Effector memory CD8-positive, alpha-beta T cell (primary cell): Measurements from ENCODE around the gene UVSSA.
"Not testable (repeated sequence)": the region's sequence is repeated elsewhere in the genome, so short reads cannot be mapped to it uniquely, and the experiment has no call there.

Experiments used
- ATAC-seq: fragments of 150-1000 bp; cut with Tn5 transposase; replicated peaks from 2 replicates; pipeline ENCODE4 v1.10.0; 2021; ENCODE audit warnings: mild to moderate bottlenecking, moderate library complexity
- DNase-seq, 3 experiments: peaks; one replicate each; pipeline ENCODE4 v3.0.0; 2021
- H3K27ac Mint-ChIP-seq, 2 donors: one replicate each; pipeline ENCODE4 v1.8.0; 2022; ENCODE audit warnings: mild to moderate bottlenecking in 2 of 2, mixed read lengths in 2 of 2, moderate library complexity in 2 of 2
- H3K27me3 Mint-ChIP-seq, 2 donors: one replicate each; pipeline ENCODE4 v1.8.0; 2022; ENCODE audit warnings: mixed read lengths in 2 of 2
- H3K36me3 Mint-ChIP-seq: one replicate; pipeline ENCODE4 v1.8.0; 2022; ENCODE audit warnings: mild to moderate bottlenecking, moderate library complexity, mixed read lengths; ENCODE audit not compliant: insufficient read depth
- H3K4me1 Mint-ChIP-seq, 2 donors: one replicate each; pipeline ENCODE4 v1.8.0; 2022; ENCODE audit warnings: low read depth in 2 of 2, mixed read lengths in 2 of 2
- H3K4me3 Mint-ChIP-seq, 2 donors: one replicate each; pipeline ENCODE4 v1.8.0; 2022; ENCODE audit warnings: mild to moderate bottlenecking in 2 of 2, mixed read lengths in 2 of 2, moderate library complexity in 2 of 2
- H3K9me3 Mint-ChIP-seq, 2 donors: one replicate each; pipeline ENCODE4 v1.8.0; 2022; ENCODE audit warnings: mixed read lengths in 2 of 2

UVSSA gene

DNA sequence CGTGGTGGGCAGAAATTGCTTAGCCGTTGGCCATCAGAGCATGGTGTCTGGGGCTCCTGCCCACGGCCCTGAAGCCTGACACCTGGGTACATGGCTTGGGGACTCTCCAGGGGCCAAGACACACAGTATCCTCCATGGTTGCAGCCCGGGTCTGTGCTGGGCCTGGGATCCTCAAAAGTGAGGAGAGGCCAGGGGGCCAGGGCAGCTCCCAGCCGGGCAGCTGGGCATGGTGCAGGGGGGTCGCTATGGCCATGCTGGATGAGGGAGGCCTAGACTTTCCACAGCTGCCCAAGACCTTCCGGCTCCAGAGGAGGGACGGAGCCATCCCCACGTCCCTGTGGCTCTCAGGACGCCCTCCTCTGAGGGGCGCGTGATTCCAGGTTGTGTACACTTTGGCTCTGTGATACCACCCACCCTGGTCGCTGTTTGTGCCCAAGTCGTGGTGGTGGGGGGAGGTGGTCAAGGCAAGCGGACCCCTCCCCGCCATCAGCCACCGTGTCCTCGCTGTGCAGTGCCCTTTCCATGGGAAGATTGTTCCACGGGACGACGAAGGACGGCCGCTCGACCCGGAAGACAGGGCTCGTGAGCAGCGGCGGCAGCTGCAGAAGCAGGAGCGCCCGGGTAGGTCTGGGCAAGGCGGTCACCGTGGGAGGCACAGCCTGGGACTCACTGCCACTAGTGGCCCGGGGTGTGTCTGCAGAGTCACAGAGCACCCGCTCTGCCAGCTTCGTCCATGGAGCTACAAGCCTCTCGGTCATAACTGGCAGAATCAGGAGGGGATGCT is 33.6 kb downstream of the UVSSA start:
- no peak overlapping the region for H3K4me3 Mint-ChIP-seq
- H3K27me3 Mint-ChIP-seq, result no peaks in the 10 kb centered on the region
- H3K36me3 Mint-ChIP-seq, result peaks cover 8% of the 10 kb centered on the region
- no peaks in the 10 kb centered on the region for H3K4me1 Mint-ChIP-seq
- H3K27ac Mint-ChIP-seq, result no peak overlapping the region
- no peaks in the 10 kb centered on the region for H3K9me3 Mint-ChIP-seq
- ATAC-seq (no peak), DNase-seq (no peak)

DNA sequence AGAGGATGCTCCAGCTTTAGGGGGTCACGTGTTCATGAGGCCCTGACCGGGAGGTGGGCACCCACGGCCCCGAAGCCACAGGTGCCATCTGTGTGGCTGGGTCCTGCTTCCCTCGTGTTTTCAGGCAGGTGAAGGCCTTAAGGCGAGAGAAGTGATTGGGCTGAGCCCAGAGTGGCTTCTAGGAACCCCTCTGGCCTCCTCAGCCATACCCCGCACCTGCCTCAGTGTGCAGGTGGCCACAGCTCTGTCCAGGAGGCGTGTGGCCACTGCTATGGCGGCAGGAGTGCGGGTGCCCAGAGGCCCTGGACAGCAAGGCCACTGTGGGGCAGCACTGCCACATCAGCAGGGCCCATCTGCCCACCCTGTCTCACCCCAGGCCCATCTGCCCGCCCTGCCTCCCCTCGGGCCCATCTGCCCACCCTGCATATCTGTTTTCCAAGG is 34.2 kb downstream of the UVSSA start:
- ATAC-seq (no peak), DNase-seq (no peak)
- Mint-ChIP-seq H3K9me3 (no peaks in the 10 kb centered on the region), H3K36me3 (peaks cover 8% of the 10 kb centered on the region), H3K27me3 (no peaks in the 10 kb centered on the region), H3K27ac (peak overlapping the region in 1 of 2 donors; percentile 88), H3K4me1 (no peaks in the 10 kb centered on the region), H3K4me3 (no peak overlapping the region)

DNA sequence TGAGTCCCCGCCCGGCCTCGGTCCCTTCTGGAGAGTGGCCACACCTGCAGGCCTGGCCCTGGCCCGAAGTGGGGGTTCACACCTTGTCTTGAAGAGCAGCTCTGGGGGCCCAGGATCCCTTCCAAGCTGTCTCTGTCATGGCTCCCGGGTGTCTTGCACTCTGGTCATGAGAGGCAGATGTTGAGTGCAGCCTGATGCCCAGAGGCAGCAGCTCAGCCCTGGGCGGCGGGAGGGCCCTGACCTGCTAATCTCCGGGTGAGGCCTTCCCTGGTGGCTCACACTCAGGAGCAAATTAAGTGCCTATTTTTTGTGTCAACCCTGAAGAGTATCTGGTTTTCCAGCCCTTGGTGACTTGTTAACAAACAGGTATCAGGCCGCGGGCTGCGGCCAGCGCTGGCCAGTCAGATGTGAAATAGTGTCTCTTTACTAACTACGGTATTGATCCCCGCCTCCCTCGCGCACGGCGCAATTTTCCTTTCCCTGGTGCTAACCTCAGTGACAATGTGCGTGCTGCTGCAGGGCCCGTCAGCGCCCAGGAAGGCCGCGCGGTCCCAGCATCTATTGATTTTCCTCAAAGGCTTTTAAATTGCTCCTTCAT is 35.0 kb downstream of the UVSSA start:
- no peak overlapping the region for H3K4me3 Mint-ChIP-seq
- DNase-seq, result no peak
- no peaks in the 10 kb centered on the region for H3K27me3 Mint-ChIP-seq
- H3K36me3 Mint-ChIP-seq, result peaks cover 4% of the 10 kb centered on the region
- peak overlapping the region in 1 of 2 donors; percentile 88 for H3K27ac Mint-ChIP-seq
- no peak for ATAC-seq
- no peaks in the 10 kb centered on the region for H3K4me1 Mint-ChIP-seq
- no peaks in the 10 kb centered on the region for H3K9me3 Mint-ChIP-seq

DNA sequence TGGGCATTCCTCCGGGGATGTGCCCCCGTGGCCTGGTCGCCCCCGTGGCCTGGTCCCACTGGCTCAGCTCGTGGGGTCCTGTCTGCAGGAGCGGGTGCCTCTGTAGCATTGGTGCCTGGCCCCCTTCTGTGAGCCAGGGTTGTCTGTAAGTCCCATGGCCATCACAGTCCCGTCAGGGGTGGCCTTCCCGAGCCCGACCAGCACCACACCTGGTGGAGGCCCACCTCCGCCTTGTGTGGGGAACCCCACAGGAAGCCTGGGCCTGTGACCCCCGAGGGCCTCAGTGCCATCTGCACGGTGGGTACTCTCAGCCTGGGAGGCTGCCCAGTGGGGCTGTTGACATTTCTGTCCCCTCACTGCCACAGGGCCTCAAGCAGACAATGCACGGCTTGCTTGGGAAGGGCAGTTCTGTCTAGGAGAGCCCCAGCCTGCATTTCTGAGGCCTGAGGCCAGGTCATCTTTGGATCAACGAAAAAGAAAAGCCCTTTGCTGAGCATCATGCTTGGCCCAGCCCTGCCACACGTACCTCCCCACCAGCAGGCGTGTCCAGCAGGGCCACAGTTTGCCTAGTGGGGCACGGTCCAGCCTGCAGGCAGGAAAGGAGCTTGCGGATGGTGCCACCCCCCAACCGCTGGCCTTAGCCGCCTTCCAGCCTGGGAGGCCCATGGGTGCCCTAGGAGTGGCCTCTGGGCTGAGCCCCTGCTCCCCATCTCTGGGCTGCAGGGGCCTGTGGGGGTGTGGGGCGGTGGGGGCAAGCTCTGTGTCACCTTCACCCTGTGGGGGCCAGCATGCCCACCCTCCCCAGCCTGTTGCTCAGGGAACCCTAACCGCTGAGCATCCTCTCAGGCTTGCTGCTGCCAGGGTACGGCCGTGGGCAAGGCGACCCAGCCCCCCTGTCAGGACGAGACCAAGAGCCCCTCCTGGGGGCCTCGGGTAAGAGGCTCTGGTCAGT is 36.0 kb downstream of the UVSSA start:
- H3K27me3 Mint-ChIP-seq, result no peaks in the 10 kb centered on the region
- no peak overlapping the region for H3K27ac Mint-ChIP-seq
- DNase-seq (no peak), ATAC-seq (no peak)
- no peaks in the 10 kb centered on the region for H3K4me1 Mint-ChIP-seq
- H3K4me3 Mint-ChIP-seq, result no peak overlapping the region
- no peaks in the 10 kb centered on the region for H3K9me3 Mint-ChIP-seq
- H3K36me3 Mint-ChIP-seq, result peaks cover 3% of the 10 kb centered on the region

DNA sequence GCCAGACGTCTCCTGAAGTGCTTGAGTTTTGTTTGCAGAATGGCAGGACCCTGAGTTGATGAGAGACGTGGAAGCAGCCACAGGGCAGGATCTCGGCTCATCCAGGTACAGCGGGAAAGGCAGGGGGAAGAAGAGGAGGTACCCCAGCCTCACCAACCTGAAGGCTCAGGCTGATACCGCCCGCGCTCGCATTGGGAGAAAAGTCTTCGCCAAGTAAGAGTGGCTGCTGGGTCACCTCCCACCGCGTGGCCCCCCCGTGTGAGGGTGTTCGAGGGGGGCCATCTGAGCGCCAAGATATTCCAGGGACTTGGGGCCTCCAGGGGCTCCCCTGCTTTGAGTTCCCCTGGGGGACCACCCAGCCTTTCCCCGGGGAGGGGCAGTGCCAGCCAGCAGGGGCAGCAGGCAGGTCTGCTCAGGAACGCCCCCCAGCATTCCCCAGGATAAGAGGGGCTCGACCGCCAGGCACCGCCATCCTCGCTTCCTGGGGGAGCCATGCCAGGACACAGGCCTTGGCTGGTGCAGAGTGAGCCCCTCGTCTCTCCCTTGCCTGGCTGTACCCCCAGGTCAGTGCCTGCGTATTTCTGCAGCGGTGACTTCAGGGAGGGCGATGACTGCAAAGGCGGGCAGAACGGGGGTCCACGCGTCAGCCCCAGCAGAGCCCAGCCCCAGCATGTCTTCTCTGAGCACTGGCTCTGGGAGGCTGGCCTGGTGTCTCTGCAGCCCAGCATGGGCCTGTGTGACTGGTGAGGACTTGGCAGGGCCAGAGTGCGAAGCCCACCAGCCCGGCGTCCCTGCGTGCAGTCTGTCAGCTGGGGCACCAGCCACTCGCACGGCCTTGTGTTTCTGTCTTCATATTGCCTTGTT is 37.0 kb downstream of the UVSSA start:
- no peaks in the 10 kb centered on the region for H3K4me1 Mint-ChIP-seq
- H3K9me3 Mint-ChIP-seq, result peaks cover 0 to 7% of the 10 kb centered on the region in 2 donors
- peaks cover 3% of the 10 kb centered on the region for H3K36me3 Mint-ChIP-seq
- no peak overlapping the region for H3K4me3 Mint-ChIP-seq
- H3K27me3 Mint-ChIP-seq, result no peaks in the 10 kb centered on the region
- ATAC-seq (no peak), DNase-seq (no peak)
- no peak overlapping the region for H3K27ac Mint-ChIP-seq

DNA sequence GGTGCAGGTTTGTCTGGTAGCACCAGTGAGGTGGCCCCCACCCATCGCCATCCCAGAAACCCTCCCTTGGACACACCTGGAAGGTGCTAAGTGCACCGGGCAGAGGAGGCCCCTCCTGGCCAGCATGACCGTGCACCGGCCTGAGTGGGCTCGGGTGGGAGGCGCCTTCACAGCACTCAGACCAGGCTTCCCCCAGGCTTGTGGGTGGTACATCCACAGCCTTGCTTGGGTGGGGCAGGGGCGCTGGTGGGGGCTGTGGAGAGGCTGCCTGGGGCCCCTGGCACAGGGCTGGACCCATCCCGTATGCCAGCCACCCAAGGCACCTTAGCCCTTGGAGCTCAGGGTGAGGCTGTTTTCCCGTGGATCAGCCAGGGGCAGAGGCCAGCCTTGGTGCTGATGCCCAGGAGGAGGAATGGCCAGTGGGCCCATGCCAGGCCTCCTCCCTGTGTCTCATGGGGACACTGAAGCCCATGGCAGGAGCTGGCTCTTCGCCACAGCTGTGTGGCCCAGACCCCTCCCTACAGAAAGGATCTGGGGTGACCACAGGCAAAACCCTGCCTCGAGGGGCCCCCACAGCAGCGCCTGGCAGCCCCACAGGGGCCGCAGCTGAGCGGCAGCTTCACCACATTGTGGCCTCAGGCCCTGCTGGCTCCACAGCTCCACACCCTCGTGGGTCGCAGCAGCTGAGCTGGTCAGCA is 37.8 kb downstream of the UVSSA start:
- Mint-ChIP-seq H3K4me3 (no peak overlapping the region), H3K9me3 (peaks cover 0 to 7% of the 10 kb centered on the region in 2 donors), H3K4me1 (no peaks in the 10 kb centered on the region), H3K27ac (no peak overlapping the region), H3K27me3 (no peaks in the 10 kb centered on the region), H3K36me3 (peaks cover 3% of the 10 kb centered on the region)
- no peak for DNase-seq
- ATAC-seq, result no peak

DNA sequence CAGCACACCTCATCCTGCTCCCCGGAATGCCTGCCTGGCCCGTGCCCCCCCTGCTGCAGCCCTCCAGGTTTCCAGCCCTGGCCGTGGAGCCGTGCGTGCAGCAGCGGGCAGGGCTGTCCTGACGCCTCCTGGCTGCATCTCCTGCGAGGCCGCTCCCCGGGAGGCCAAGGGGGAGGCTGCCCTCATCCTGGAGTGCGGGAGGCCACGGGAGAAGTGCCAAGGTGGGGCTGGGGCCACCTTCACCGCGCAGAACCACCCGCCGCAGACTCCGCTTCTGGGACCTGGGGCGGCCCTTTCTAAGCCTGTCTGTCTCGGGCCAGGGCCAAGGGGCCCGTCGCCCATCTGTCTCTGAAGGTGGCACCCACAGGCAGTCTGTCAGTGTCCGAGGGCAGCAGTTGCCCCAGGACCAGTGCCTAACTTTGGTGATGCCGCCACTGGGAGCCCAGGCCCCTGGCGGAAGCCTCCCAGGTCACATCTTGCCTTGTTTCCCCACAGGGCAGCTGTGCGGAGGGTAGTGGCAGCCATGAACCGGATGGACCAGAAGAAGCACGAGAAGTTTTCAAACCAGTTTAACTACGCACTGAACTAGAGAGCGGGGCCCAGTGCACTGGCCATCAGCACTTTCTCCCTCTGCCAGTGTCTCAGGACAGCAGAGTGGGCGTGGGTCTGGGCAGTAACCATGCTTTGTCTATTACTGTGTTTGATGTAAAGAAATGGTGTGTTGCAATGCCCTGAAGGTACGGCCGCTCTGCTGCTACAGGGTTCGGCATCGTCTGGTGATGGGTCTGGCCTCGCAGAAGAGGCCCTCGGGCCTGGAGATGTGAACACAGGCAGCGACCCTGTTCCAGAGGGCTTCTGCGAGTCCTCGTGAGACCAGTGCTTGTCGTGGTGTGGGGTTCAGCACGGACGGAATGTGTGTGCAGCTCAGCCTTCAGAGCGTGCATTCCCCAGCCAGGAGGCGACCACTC is 38.6 kb downstream of the UVSSA start:
- no peaks in the 10 kb centered on the region for H3K4me1 Mint-ChIP-seq
- H3K36me3 Mint-ChIP-seq, result peaks cover 3% of the 10 kb centered on the region
- H3K27ac Mint-ChIP-seq, result no peak overlapping the region
- H3K9me3 Mint-ChIP-seq, result peaks cover 0 to 7% of the 10 kb centered on the region in 2 donors
- DNase-seq, result no peak
- no peak for ATAC-seq
- H3K4me3 Mint-ChIP-seq, result no peak overlapping the region
- no peaks in the 10 kb centered on the region for H3K27me3 Mint-ChIP-seq

DNA sequence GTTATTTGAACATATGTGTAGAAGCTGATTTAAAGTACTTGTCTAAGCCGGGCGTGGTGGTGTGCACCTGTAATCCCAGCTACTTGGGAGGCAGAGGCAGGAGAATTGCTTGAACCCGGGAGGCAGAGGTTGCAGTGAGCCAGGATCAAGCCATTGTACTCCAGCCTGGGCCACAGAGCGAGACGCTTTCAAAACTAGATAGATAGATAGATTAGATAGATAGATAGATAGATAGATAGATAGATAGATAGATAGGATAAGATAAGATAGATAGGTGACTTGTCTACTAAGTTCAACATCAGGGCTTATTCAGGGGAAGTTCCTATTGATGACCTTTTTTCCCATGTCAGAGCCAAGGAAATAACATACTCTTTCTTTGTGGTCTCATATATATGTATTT is 46.4 kb downstream of the UVSSA start:
- not testable (repeated sequence) for H3K4me1 Mint-ChIP-seq, H3K27me3 Mint-ChIP-seq, H3K4me3 Mint-ChIP-seq, H3K27ac Mint-ChIP-seq, ATAC-seq, H3K9me3 Mint-ChIP-seq, DNase-seq, H3K36me3 Mint-ChIP-seq

DNA sequence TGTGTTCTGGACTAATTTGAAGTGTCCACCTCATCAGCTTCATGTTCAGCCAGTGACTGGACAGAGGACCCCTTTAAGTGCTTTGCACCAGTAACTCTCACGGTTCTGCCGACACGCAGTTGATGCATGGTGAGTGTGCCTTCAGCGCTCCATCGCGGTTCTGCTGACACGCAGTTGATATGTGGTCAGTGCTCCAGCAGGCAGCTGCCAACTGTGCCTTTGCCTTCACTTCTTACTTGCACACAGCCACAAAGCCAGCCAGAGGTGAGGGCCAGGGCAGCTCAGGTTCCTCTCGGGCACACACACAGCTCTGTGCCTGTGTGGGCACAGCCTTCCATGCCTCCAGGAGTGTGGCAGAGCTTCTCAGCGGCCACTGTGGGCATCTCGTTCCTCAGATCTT is 46.9 kb downstream of the UVSSA start:
- peaks cover 0 to 4% of the 10 kb centered on the region in 2 donors for H3K9me3 Mint-ChIP-seq
- no peaks in the 10 kb centered on the region for H3K36me3 Mint-ChIP-seq
- ATAC-seq (no peak), DNase-seq (no peak)
- H3K27ac Mint-ChIP-seq, result no peak overlapping the region
- no peak overlapping the region for H3K4me3 Mint-ChIP-seq
- no peaks in the 10 kb centered on the region for H3K27me3 Mint-ChIP-seq
- H3K4me1 Mint-ChIP-seq, result no peaks in the 10 kb centered on the region

DNA sequence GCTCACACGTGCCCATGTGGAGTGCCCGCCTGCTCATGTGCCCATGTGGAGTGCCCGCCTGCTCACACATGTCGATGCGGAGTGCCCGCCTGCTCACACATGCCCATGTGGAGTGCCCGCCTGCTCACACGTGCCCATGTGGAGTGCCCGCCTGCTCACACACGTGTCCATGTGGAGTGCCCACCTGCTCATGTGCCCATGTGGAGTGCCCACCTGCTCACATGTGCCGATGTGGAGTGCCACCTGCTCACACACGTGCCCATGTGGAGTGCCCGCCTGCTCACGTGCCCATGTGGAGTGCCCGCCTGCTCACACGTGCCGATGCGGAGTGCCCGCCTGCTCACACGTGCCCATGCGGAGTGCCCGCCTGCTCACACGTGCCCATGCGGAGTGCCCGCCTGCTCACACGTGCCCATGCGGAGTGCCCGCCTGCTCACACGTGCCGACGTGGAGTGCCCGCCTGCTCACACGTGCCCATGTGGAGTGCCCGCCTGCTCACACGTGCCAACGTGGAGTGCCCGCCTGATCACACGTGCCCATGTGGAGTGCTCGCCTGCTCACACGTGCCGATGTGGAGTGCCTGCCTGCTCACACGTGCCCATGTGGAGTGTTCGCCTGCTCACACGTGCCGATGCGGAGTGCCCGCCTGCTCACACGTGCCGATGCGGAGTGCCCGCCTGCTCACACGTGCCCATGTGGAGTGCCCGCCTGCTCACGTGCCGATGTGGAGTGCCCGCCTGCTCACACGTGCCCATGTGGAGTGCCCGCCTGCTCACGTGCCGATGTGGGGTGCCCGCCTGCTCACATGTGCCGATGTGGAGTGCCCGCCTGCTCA is 47.8 kb downstream of the UVSSA start:
- DNase-seq, H3K4me3 Mint-ChIP-seq, H3K36me3 Mint-ChIP-seq, H3K9me3 Mint-ChIP-seq, H3K27me3 Mint-ChIP-seq, H3K4me1 Mint-ChIP-seq, ATAC-seq, H3K27ac Mint-ChIP-seq: not testable (repeated sequence)

DNA sequence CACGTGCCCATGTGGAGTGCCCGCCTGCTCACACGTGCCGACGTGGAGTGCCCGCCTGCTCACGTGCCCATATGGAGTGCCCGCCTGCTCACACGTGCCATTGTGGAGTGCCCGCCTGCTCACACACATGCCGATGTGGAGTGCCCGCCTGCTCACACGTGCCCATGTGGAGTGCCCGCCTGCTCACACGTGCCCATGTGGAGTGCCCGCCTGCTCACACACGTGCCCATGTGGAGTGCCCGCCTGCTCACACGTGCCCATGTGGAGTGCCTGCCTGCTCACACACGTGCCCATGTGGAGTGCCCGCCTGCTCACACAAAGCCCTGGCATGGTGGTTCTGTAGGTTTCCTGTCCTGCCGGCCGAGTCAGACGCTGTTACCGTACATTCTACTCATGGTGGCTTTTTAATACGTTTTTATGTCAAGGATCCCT is 48.4 kb downstream of the UVSSA start:
- not testable (repeated sequence) for ATAC-seq, H3K36me3 Mint-ChIP-seq, H3K9me3 Mint-ChIP-seq, DNase-seq, H3K4me3 Mint-ChIP-seq, H3K27me3 Mint-ChIP-seq, H3K4me1 Mint-ChIP-seq, H3K27ac Mint-ChIP-seq
